ENCODE results near the gene IZUMO2. TPM values are rescaled to one million over a fixed set of nuclear protein-coding genes. Genes with fewer than 3 reads are reported as not detected.
A peak's percentile ranks its signal among the peaks of the same experiment; 100 is the strongest.

Gene IZUMO2
- total and polyA plus RNA-seq, 12 donors = not detected

GRCh38 chr19:50159078-50159477 is 4.0 kb downstream of the IZUMO2 start:
- Histone ChIP-seq H3K4me3 (no peak overlapping the region), H3K27me3 (peaks cover 0 to 22% (median 10%) of the 10 kb centered on the region in 7 donors), H3K27ac (no peak overlapping the region), H3K4me1 (peaks cover 0 to 4% (median 0%) of the 10 kb centered on the region in 9 donors), H3K9me3 (peaks cover 0 to 20% (median 7%) of the 10 kb centered on the region in 11 donors), H3K36me3 (no peaks in the 10 kb centered on the region)
- TF ChIP-seq CTCF (IDR thresholded peaks at IDR 0.05) = no peak
- ATAC-seq = no peak
- no peak for DNase-seq
- WGBS, 2 donors = 91% methylated on average over 2 of the region's 2 CpGs
- intact Hi-C loops (cut with DNase I) = no loop called here

- DNase-seq (no peak), ATAC-seq (no peak)
- peaks cover 0 to 20% (median 7%) of the 10 kb centered on the region in 11 donors for H3K9me3 ChIP-seq
- TF ChIP-seq CTCF (IDR thresholded peaks at IDR 0.05) = no peak
- intact Hi-C loops (cut with DNase I) = no loop called here
- H3K27me3 ChIP-seq = peaks cover 0 to 21% (median 9%) of the 10 kb centered on the region in 7 donors
- H3K27ac ChIP-seq = no peak overlapping the region
- no peaks in the 10 kb centered on the region for H3K36me3 ChIP-seq
- peaks cover 0 to 4% (median 0%) of the 10 kb centered on the region in 9 donors for H3K4me1 ChIP-seq
- no peak overlapping the region for H3K4me3 ChIP-seq
These were observed 4.5 kb downstream of the IZUMO2 start for GRCh38 chr19:50158577-50158976.

GRCh38 chr19:50155520-50156109 is 7.5 kb downstream of the IZUMO2 start:
- Histone ChIP-seq H3K4me3 (no peak overlapping the region), H3K36me3 (no peaks in the 10 kb centered on the region), H3K4me1 (no peaks in the 10 kb centered on the region), H3K27ac (no peak overlapping the region), H3K9me3 (peaks cover 0 to 20% (median 7%) of the 10 kb centered on the region in 11 donors), H3K27me3 (peaks cover 0 to 14% (median 4%) of the 10 kb centered on the region in 7 donors)
- TF ChIP-seq CTCF (IDR thresholded peaks at IDR 0.05) = peak in 1 of 9 donors; percentile 10
- ATAC-seq (no peak), DNase-seq (no peak)
- intact Hi-C loops (cut with DNase I) = no loop called here
- 81 to 84% methylated on average over 8 of the region's 8 CpGs for WGBS, 2 donors

- H3K27me3 ChIP-seq = peaks cover 0 to 14% (median 4%) of the 10 kb centered on the region in 7 donors
- no peak overlapping the region for H3K4me3 ChIP-seq
- DNase-seq = no peak
- H3K36me3 ChIP-seq = no peaks in the 10 kb centered on the region
- no peak for ATAC-seq
- intact Hi-C loops (cut with DNase I) = no loop called here
- no peak overlapping the region for H3K27ac ChIP-seq
- WGBS, 2 donors = 82 to 87% methylated on average over 16 of the region's 16 CpGs
- no peak for TF ChIP-seq CTCF (IDR thresholded peaks at IDR 0.05)
- H3K4me1 ChIP-seq = no peaks in the 10 kb centered on the region
- peaks cover 0 to 17% (median 7%) of the 10 kb centered on the region in 11 donors for H3K9me3 ChIP-seq
These were observed 8.6 kb downstream of the IZUMO2 start for GRCh38 chr19:50154529-50154928.

Measured in heart right ventricle (tissue), 16 donors.